Liver (tissue), 9 donors: Measurements from ENCODE around the gene PDE4D. TPM values are rescaled to one million over a fixed set of nuclear protein-coding genes. Genes with fewer than 3 reads are reported as not detected.

Experiments used
- DNase-seq: peaks from one replicate; pipeline ENCODE4 v3.0.0-alpha.2; 2017; ENCODE audit warnings: low spot score
- H3K27ac ChIP-seq, 2 donors: one replicate each; pipeline ENCODE4 v1.7.0; 2013; ENCODE audit warnings: inconsistent platforms in 2 of 2, low read length in 2 of 2, control low read depth in 1 of 2, low read depth in 1 of 2, mild to moderate bottlenecking in 1 of 2
- H3K27me3 ChIP-seq, 4 donors: one replicate each; pipeline versions ENCODE4 v1.6.1 to v1.7.0; 2013; ENCODE audit warnings: low read length in 3 of 4, inconsistent platforms in 1 of 4, mild to moderate bottlenecking in 1 of 4, moderate library complexity in 1 of 4; ENCODE audit not compliant: control insufficient read depth in 4 of 4, insufficient read depth in 4 of 4
- H3K36me3 ChIP-seq, 4 donors: one replicate each; pipeline versions ENCODE4 v1.6.1 to v1.7.0; 2013; ENCODE audit warnings: low read length in 3 of 4, mild to moderate bottlenecking in 3 of 4, low read depth in 1 of 4, moderate library complexity in 1 of 4; ENCODE audit not compliant: control insufficient read depth in 4 of 4, insufficient read depth in 3 of 4
- H3K4me1 ChIP-seq, 4 donors: one replicate each; pipeline versions ENCODE4 v1.6.1 to v1.7.0; 2013; ENCODE audit warnings: low read length in 3 of 4, mild to moderate bottlenecking in 3 of 4, moderate library complexity in 1 of 4; ENCODE audit not compliant: control insufficient read depth in 4 of 4, insufficient read depth in 4 of 4
- H3K4me3 ChIP-seq, 3 donors: one replicate each; pipeline versions ENCODE4 v1.6.1 to v1.7.0; 2013; ENCODE audit warnings: low read length in 3 of 3, control low read depth in 1 of 3, low read depth in 1 of 3, mild to moderate bottlenecking in 1 of 3
- H3K9ac ChIP-seq, 2 donors: one replicate each; pipeline ENCODE4 v1.7.0; 2013; ENCODE audit warnings: low read length in 2 of 2, mild to moderate bottlenecking in 2 of 2, moderate library complexity in 2 of 2, control low read depth in 1 of 2, low read depth in 1 of 2
- H3K9me3 ChIP-seq, 4 donors: one replicate each; pipeline versions ENCODE4 v1.6.1 to v1.7.0; 2013; ENCODE audit warnings: low read length in 3 of 4; ENCODE audit not compliant: control insufficient read depth in 4 of 4
- ATF3 ChIP-seq: IDR thresholded peaks from 2 replicates; pipeline ENCODE4 v1.6.1; 2016; ENCODE audit warnings: antibody characterized with exemption
- CTCF ChIP-seq: fragments of 150-350 bp; IDR thresholded peaks from 2 replicates; pipeline ENCODE4 v1.5.1; 2017; ENCODE audit warnings: improper control_type of control experiment, low read depth, low read length; ENCODE audit not compliant: missing input control
- EGR1 ChIP-seq, 2 donors: IDR thresholded peaks; 2 replicates each; pipeline ENCODE4 v1.6.1; 2016 to 2018; ENCODE audit warnings: antibody characterized with exemption in 2 of 2, low read depth in 2 of 2
- FOXA1 ChIP-seq: IDR thresholded peaks from 2 replicates; pipeline ENCODE4 v1.6.1; 2016; ENCODE audit warnings: antibody characterized with exemption
- FOXA2 ChIP-seq: IDR thresholded peaks from 2 replicates; pipeline ENCODE4 v1.6.1; 2016; ENCODE audit warnings: antibody characterized with exemption
- GABPA ChIP-seq, 2 donors: IDR thresholded peaks in 1 of 2; conservative IDR thresholded peaks in 1 of 2; 2 replicates each; pipeline ENCODE4 v1.6.1; 2016; ENCODE audit warnings: antibody characterized with exemption in 2 of 2, mild to moderate bottlenecking in 1 of 2, moderate library complexity in 1 of 2
- HNF4A ChIP-seq, 2 donors: conservative IDR thresholded peaks; 2 replicates each; pipeline ENCODE4 v1.6.1; 2016; ENCODE audit warnings: antibody characterized with exemption in 2 of 2, mild to moderate bottlenecking in 2 of 2
- HNF4G ChIP-seq: IDR thresholded peaks from 2 replicates; pipeline ENCODE4 v1.6.1; 2016; ENCODE audit warnings: antibody characterized with exemption
- JUND ChIP-seq, 2 donors: IDR thresholded peaks; 2 replicates each; pipeline ENCODE4 v1.6.1; 2016; ENCODE audit warnings: antibody characterized with exemption in 2 of 2
- MAX ChIP-seq: IDR thresholded peaks from 2 replicates; pipeline ENCODE4 v1.6.1; 2016; ENCODE audit warnings: antibody characterized with exemption
- NR2F2 ChIP-seq: IDR thresholded peaks from 2 replicates; pipeline ENCODE4 v1.6.1; 2016; ENCODE audit warnings: antibody characterized with exemption
- RAD21 ChIP-seq, 2 donors: IDR thresholded peaks; 2 replicates each; pipeline ENCODE4 v1.6.1; 2016; ENCODE audit warnings: antibody characterized with exemption in 2 of 2, mild to moderate bottlenecking in 2 of 2
- REST ChIP-seq: IDR thresholded peaks from 2 replicates; pipeline ENCODE4 v1.6.1; 2016; ENCODE audit warnings: antibody characterized with exemption, mild to moderate bottlenecking
- RXRA ChIP-seq, 2 donors: IDR thresholded peaks; 2 replicates each; pipeline ENCODE4 v1.6.1; 2017 to 2018; ENCODE audit warnings: antibody characterized with exemption in 2 of 2, mild to moderate bottlenecking in 1 of 2
- SP1 ChIP-seq: IDR thresholded peaks from 2 replicates; pipeline ENCODE4 v1.6.1; 2018; ENCODE audit warnings: antibody characterized with exemption, mild to moderate bottlenecking
- TAF1 ChIP-seq: conservative IDR thresholded peaks from 2 replicates; pipeline ENCODE4 v1.6.1; 2016; ENCODE audit warnings: antibody characterized with exemption, mild to moderate bottlenecking
- YY1 ChIP-seq: IDR thresholded peaks from 2 replicates; pipeline ENCODE4 v1.6.1; 2016; ENCODE audit warnings: antibody characterized with exemption, mild to moderate bottlenecking
- ZBTB33 ChIP-seq: IDR thresholded peaks from 2 replicates; pipeline ENCODE4 v1.6.1; 2016; ENCODE audit warnings: antibody characterized with exemption
- WGBS: extraction: QIAGEN DNeasy Blood & Tissue Kit; methylation state at CpG from one replicate; pipeline ENCODE4 v1.1.7; 2013; 5-methylcytosine and 5-hydroxymethylcytosine counted together
- polyA plus RNA-seq, 2 donors: library from polyadenylated mRNA; stranded (reverse) in 1 of 2; unstranded in 1 of 2; fragments of 200-250 nt in 1 of 2; fragments of >200 nt in 1 of 2; fragmentation: Nextera tagmentation in 1 of 2; extraction: Ambion mirVana in 1 of 2; gene quantifications; one replicate each; pipeline versions ENCODE4 v1.2.1 to v1.2.3, GENCODE V29; 2013 to 2015
- total RNA-seq, 2 donors: library from RNA; depleted of rRNA; stranded (reverse); fragments of >200 nt; gene quantifications; one replicate each; pipeline ENCODE4 v1.2.3, GENCODE V29; 2014
- donor health status: healthy.
- donor health status: healthy.
- donor health status: healthy.
- donor health status: healthy.
- donor health status: healthy.

The PDE4D gene
- total and polyA plus RNA-seq, 4 donors: 0.67 to 11.9 (median 6.5) TPM

GRCh38 chr5:59081693-59082092 is 811.8 kb downstream of the PDE4D start:
- no peak for TF ChIP-seq GABPA (IDR thresholded peaks at IDR 0.05 in 1 of 2, conservative IDR thresholded peaks at IDR 0.05 in 1 of 2)
- no peak for TF ChIP-seq NR2F2
- TF ChIP-seq TAF1: no peak
- TF ChIP-seq JUND (IDR thresholded peaks at IDR 0.05): no peak
- no peak for TF ChIP-seq REST
- no peak for TF ChIP-seq HNF4A (conservative IDR thresholded peaks at IDR 0.05)
- no peak for TF ChIP-seq CTCF
- TF ChIP-seq FOXA2: no peak
- no peak for TF ChIP-seq YY1
- no peak for TF ChIP-seq MAX
- TF ChIP-seq RAD21 (IDR thresholded peaks at IDR 0.05): no peak
- TF ChIP-seq EGR1 (IDR thresholded peaks at IDR 0.05; ENCODE audit: low read depth in 2 of 2): no peak
- no peak for TF ChIP-seq HNF4G
- no peak for TF ChIP-seq SP1
- no peak for TF ChIP-seq FOXA1
- TF ChIP-seq ATF3: no peak
- no peak for TF ChIP-seq RXRA (IDR thresholded peaks at IDR 0.05)
- TF ChIP-seq ZBTB33: no peak
- H3K9me3 ChIP-seq: no peaks in the 10 kb centered on the region

More at GRCh38 chr5:59081693-59082092, 811.8 kb downstream of the PDE4D start:
- Histone ChIP-seq H3K27ac (no peak overlapping the region), H3K36me3 (no peaks in the 10 kb centered on the region), H3K27me3 (no peaks in the 10 kb centered on the region), H3K9ac (no peak overlapping the region), H3K4me1 (no peaks in the 10 kb centered on the region), H3K4me3 (no peak overlapping the region)
- 97% methylated on average over 1 of the region's 1 CpG for WGBS
- DNase-seq: no peak
